Ishikawa (cell line): ENCODE measurements around the gene TPK1.

ENCODE experiments used
- TAF1 ChIP-seq: IDR thresholded peaks from 2 replicates; pipeline ENCODE4 v1.6.1; 2012; ENCODE audit warnings: low read depth, mild to moderate bottlenecking
- TF ChIP-seq, protein P1 (sequence below): IDR thresholded peaks from 2 replicates; pipeline ENCODE4 v1.6.1; 2012; ENCODE audit warnings: low read depth, mild to moderate bottlenecking

DNA sequence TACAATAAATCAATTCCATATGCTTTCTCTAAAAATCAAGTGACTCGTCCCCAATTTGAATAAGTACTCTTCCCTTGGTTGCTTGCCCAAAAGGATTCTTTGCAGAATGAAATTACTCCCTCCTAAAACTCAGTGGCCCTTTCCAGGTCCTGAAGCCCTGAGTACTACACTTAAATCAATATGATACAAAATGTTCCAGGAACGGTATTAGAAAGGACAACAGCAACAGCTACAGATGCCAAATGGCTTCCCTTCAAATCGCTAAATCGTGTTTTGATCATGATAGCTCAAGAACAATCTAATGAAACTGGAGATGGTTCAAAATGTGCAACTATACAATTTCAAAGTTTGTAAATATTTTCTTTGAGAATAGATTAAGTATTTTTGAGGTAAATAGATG lies 59.4 kb downstream of the TPK1 start:
- TF ChIP-seq, protein P1, sequence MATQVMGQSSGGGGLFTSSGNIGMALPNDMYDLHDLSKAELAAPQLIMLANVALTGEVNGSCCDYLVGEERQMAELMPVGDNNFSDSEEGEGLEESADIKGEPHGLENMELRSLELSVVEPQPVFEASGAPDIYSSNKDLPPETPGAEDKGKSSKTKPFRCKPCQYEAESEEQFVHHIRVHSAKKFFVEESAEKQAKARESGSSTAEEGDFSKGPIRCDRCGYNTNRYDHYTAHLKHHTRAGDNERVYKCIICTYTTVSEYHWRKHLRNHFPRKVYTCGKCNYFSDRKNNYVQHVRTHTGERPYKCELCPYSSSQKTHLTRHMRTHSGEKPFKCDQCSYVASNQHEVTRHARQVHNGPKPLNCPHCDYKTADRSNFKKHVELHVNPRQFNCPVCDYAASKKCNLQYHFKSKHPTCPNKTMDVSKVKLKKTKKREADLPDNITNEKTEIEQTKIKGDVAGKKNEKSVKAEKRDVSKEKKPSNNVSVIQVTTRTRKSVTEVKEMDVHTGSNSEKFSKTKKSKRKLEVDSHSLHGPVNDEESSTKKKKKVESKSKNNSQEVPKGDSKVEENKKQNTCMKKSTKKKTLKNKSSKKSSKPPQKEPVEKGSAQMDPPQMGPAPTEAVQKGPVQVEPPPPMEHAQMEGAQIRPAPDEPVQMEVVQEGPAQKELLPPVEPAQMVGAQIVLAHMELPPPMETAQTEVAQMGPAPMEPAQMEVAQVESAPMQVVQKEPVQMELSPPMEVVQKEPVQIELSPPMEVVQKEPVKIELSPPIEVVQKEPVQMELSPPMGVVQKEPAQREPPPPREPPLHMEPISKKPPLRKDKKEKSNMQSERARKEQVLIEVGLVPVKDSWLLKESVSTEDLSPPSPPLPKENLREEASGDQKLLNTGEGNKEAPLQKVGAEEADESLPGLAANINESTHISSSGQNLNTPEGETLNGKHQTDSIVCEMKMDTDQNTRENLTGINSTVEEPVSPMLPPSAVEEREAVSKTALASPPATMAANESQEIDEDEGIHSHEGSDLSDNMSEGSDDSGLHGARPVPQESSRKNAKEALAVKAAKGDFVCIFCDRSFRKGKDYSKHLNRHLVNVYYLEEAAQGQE = no peak
- TF ChIP-seq TAF1 = no peak
